ENCODE measurements around the gene RTKN. TPM values are rescaled to one million over a fixed set of nuclear protein-coding genes. Genes with fewer than 3 reads are reported as not detected.

Gene RTKN
- total and polyA plus RNA-seq, 2 of the 13 experiments (the other 11 are each of a cell fraction or from before 2014, with no cell fraction given), result 159 to 166 TPM

- no peak for TF ChIP-seq FOXJ3 (CRISPR knock-in tag; IDR thresholded peaks at IDR 0.05; ENCODE audit: borderline replicate concordance)
- TF ChIP-seq BCL6 (CRISPR knock-in tag; IDR thresholded peaks at IDR 0.05), result peak; percentile 31
- TF ChIP-seq WIZ (CRISPR knock-in tag; IDR thresholded peaks at IDR 0.05), result peak; percentile 67; the same call in 1 of the 2 replicates
- no peak for TF ChIP-seq ZNF784 (CRISPR knock-in tag; IDR thresholded peaks at IDR 0.05; ENCODE audit: borderline replicate concordance)
- no peak for TF ChIP-seq ZNF282 (IDR thresholded peaks at IDR 0.05; ENCODE audit: partially characterized antibody)
- peak; percentile 87 for TF ChIP-seq ATF7-NPFF (CRISPR knock-in tag; IDR thresholded peaks at IDR 0.05; ENCODE audit: low read depth)
- no peak for TF ChIP-seq TBP (CRISPR knock-in tag; IDR thresholded peaks at IDR 0.05)
- no peak for TF ChIP-seq MIXL1 (CRISPR knock-in tag; IDR thresholded peaks at IDR 0.05)
- TF ChIP-seq EHMT2 (IDR thresholded peaks at IDR 0.05; ENCODE audit: borderline replicate concordance, low read depth, low read length), result peak; percentile 63; the same call in 1 of the 2 replicates
- TF ChIP-seq E2F5 (CRISPR knock-in tag; conservative IDR thresholded peaks at IDR 0.05), result no peak
- TF ChIP-seq ZNF136 (CRISPR knock-in tag; IDR thresholded peaks at IDR 0.05; ENCODE audit: low read depth), result no peak
- no peak for TF ChIP-seq SOX6 (IDR thresholded peaks at IDR 0.05)
- TF ChIP-seq SOX6 (CRISPR knock-in tag; IDR thresholded peaks at IDR 0.05), result peak; percentile 80
- 0 out of 2 replicates have a peak, but pooled peaks have one; percentile 28 for TF ChIP-seq KDM5A (IDR thresholded peaks at IDR 0.05; ENCODE audit: borderline replicate concordance, low read length)
- peak; percentile 18; the same call in 1 of the 2 replicates for TF ChIP-seq JUND (CRISPR knock-in tag; IDR thresholded peaks at IDR 0.05)
- TF ChIP-seq TBX3 (IDR thresholded peaks at IDR 0.05; ENCODE audit: borderline replicate concordance), result peak; percentile 64; the same call in 1 of the 2 replicates
- no peak for TF ChIP-seq DDIT3 (CRISPR knock-in tag; IDR thresholded peaks at IDR 0.05)
- TF ChIP-seq ZBTB33 (CRISPR knock-in tag; IDR thresholded peaks at IDR 0.05), result peak; percentile 6
- peak; percentile 89 for TF ChIP-seq TBX2 (CRISPR knock-in tag; IDR thresholded peaks at IDR 0.05; ENCODE audit: borderline replicate concordance)
- TF ChIP-seq ZNF552 (CRISPR knock-in tag; IDR thresholded peaks at IDR 0.05; ENCODE audit: borderline replicate concordance), result no peak
- peak; percentile 49 for TF ChIP-seq POLR2AphosphoS5 (IDR thresholded peaks at IDR 0.05; ENCODE audit: low read depth, low read length)
- TF ChIP-seq ATF6 (CRISPR knock-in tag; conservative IDR thresholded peaks at IDR 0.05), result no peak
- TF ChIP-seq ZNF788 (CRISPR knock-in tag; IDR thresholded peaks at IDR 0.05; ENCODE audit: borderline replicate concordance), result peak; percentile 73; the same call in 1 of the 2 replicates
Observed at GRCh38 chr2:74429487-74430451, 12.0 kb downstream of the RTKN start (continued).
